ENCODE data around the gene SIN3A.
"Not testable (repeated sequence)": the region's sequence is repeated elsewhere in the genome, so short reads cannot be mapped to it uniquely, and the experiment has no call there.

The SIN3A gene

GRCh38 chr15:75450307-75451201 is 936 bp downstream of the SIN3A start:
- peak; percentile 93 for DNase-seq (ENCODE audit: low read depth, low spot score)

DNA sequence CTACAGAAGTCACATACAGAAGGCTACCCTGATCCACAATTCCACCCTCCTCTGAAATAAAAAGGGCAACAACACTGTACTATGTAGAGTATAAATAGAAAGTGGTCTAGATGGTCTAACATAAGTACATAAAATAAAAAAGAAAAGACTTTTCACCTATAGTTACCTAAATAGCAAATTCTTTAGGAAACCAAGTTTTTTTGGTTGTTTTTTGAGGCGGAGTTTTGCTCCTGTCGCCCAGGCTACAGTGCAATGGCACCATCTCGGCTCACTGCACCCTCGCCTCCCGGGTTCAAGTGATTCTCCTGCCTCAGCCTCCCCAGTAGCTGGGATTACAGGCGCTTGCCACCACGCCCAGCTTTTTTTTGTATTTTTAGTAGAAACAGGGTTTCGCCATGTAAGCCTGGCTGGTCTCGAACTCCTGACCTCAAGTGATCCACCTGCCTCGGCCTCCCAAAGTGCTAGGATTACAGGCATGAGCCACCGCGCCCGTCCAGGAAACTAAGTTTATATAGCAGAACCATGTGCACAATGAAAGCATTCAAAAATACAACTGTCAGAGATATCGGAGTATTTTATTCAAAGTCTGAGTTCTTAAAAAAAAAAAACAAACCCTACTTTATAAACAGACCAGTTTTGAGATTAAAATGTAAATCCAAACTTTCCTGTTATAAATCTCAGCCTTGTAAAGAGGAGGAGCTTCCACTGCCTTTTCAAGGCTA is 1.7 kb downstream of the SIN3A start:
- no peak for DNase-seq (ENCODE audit: low read depth, low spot score)

GRCh38 chr15:75448171-75448570 is 3.3 kb downstream of the SIN3A start:
- DNase-seq (ENCODE audit: low read depth, low spot score), result not testable (repeated sequence)

GRCh38 chr15:75446151-75446550 is 5.3 kb downstream of the SIN3A start:
- DNase-seq (ENCODE audit: low read depth, low spot score), result no peak

DNA sequence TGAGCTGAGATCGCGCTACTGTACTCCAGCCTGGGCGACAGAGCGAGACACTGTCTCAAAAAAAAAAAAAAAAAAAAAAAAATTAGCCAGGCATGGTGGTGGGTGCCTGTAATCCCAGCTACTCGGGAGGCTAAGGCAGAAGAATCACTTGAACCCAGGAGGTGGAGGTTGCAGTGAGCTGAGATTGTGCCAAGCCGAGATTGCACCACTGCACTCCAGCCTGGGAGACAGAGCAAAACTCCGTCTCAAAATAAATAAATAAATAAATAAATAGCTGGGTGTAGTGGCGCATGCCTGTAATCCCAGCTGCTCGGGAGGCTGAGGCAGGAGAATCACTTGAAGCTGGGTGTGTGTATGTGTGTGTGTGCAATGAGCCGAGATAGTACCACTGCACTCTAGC is 6.2 kb downstream of the SIN3A start:
- DNase-seq (ENCODE audit: low read depth, low spot score), result not testable (repeated sequence)

- DNase-seq (ENCODE audit: low read depth, low spot score), result not testable (repeated sequence)
Observed at GRCh38 chr15:75443972-75444453, 7.5 kb downstream of the SIN3A start.

GRCh38 chr15:75437721-75438120 is 13.8 kb downstream of the SIN3A start:
- DNase-seq (ENCODE audit: low read depth, low spot score), result no peak

DNA sequence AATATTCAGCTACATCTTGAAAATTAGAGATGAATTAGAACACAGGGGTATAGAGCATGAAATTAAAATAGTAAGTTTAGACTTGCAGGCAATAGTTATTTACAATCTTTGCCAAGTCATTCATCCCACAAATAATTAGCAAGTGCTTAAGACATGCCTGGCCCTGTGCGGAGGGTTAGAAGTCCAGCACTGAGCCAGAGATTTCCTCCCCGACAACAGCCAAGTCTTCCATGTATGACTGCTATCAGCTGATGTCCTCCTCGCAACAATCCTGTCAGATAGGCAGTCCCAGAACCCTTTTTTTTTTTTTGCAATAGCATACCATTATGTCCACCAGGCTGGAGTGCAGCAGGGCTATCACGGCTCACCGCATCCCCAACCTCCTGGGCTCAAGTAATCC is 14.6 kb downstream of the SIN3A start:
- no peak for DNase-seq (ENCODE audit: low read depth, low spot score)

DNA sequence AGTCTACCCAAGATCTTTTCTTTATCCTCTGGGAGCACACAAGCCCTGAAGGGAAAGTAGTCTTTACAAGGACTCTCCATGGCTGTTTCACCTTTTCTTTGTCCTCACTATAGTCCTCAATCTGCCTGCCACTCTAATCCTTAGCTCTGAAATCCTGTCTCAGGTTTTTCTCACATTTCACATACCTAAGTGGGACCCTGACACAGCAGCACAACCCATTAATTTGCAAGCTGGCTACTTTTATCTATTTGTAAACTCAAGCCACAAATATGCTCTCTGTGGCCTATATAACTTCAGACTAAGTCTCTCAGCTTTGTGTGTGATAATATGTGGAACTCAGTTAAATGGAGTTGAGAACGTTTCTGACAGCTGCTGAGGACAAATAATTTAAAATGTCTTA is 19.8 kb downstream of the SIN3A start:
- DNase-seq (ENCODE audit: low read depth, low spot score), result no peak

- DNase-seq (ENCODE audit: low read depth, low spot score), result no peak
Observed at GRCh38 chr15:75431270-75431669, 20.2 kb downstream of the SIN3A start.

DNA sequence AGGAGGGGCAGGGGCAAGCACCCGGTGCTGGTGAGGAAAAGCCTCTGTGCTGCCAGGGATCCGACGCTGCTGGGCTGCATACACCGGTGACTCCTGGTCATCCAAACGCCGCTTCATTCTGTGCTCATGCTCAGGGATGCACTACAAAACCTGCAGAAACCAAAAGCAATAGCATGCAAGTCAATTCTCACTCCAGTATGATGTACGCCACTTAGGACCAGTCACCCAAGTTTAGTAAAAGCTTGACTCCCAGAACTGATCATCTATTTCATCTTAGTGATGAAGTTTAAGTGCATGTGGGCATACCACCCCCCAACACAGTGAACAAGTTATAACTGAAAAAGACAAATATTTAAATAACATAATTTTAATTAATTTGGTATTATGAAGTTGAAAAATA is 21.2 kb downstream of the SIN3A start:
- no peak for DNase-seq (ENCODE audit: low read depth, low spot score)

DNA sequence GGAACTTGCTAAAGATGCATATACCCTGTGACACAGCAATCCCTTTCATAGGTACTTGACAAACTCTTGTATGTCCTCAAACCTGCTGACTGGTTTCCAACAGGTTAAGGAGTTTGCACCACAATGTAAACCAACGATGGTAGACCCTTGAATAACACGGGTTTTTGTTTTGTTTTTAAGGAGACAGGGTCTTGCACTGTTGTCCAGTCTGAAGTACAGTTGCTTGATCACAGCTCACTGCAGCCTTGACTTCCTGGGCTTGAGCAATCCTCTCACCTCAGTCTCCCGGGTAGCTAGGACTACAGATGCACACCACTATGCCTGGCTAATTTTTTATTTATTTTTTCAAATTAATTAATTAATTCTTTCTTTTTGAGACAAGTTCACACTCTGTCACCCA is 23.3 kb downstream of the SIN3A start:
- DNase-seq (ENCODE audit: low read depth, low spot score), result no peak

DNA sequence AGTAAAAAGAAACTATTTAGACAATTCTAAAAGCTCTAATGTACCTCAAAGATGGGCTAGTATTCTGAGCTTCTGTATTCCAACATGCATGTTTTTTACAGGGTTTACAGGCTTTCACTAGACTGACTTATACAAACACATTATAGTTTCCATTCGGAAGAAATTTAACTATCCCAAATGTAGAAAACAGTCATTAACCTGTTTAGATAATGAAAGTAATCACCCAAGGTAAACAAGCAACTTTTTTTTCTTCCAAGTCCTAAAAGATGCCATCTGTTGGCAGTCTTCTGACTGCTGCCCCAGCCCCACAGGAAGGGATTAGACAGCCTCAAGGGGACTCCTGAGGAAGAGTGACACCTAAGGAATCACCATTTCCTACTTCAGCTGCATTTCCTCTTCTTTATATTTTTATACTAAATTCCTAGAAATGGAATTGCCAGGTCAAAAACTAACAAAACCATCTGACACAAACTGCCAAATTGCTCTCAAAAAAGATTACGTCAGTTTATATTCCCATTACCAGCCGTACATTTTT is 25.5 kb downstream of the SIN3A start:
- DNase-seq (ENCODE audit: low read depth, low spot score), result no peak

- DNase-seq (ENCODE audit: low read depth, low spot score), result no peak
Observed at GRCh38 chr15:75422554-75422953, 28.9 kb downstream of the SIN3A start.

DNA sequence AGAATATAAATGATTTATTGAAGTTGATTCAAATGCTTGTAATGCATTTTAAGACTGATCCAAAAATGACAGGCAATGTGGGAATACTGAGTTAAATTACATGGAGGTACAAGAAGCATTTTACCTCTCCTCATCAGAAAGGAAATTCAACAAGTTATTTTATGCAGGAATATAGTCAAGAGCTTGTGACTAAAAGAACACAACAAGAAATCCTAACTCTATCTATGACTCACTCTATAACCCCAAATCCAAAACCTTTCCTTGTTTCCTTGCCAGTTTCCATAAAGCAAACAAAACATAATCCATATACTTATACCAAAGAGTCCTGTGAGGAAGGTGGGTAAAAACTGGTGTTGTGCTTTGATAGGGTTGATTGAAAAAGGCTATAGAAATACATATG is 30.8 kb downstream of the SIN3A start:
- DNase-seq (ENCODE audit: low read depth, low spot score), result no peak

- no peak for DNase-seq (ENCODE audit: low read depth, low spot score)
Observed at GRCh38 chr15:75416584-75416983, 34.9 kb downstream of the SIN3A start.

GRCh38 chr15:75410196-75410595 is 41.3 kb downstream of the SIN3A start:
- DNase-seq (ENCODE audit: low read depth, low spot score), result no peak

DNA sequence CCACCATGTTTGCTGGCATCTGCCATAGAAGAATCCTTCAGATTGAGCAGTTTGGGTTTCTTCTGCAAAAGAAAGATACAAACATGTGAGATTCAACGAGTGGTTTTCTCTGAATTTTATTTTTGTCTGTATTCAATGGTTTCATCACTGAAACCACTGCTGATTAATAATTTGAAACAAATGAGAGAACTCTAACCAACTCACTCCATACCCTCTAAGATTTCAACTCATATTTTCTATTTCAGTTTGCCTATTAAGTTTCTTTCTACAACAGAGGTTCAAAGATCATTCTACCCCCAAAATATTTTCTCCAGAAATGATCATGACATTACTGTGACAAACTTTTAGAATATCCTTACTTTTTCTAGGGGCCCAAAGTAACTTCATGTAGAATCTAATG is 44.4 kb downstream of the SIN3A start:
- DNase-seq (ENCODE audit: low read depth, low spot score), result no peak

- no peak for DNase-seq (ENCODE audit: low read depth, low spot score)
Observed at GRCh38 chr15:75403892-75404291, 47.6 kb downstream of the SIN3A start.

DNA sequence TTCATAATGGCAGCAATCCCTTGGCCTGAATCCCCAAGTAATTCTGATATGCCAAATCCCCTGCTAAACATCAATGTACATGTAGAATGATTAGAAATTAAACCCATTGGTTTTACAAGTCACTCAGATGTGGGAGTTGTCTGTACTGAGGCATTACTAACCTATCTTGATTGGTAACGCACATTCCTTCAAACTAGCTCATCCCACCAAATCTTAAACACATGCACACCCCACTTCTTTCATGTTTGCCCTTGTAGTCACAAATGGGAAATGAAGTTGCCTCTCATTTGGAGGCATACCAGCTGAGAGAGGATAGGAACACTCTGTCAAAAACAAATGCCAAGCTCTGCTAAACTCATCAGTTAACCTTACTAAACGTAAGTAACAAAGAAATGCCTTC is 54.0 kb downstream of the SIN3A start:
- DNase-seq (ENCODE audit: low read depth, low spot score), result no peak

- no peak for DNase-seq (ENCODE audit: low read depth, low spot score)
Observed at GRCh38 chr15:75389791-75390382, 61.6 kb downstream of the SIN3A start.

DNA sequence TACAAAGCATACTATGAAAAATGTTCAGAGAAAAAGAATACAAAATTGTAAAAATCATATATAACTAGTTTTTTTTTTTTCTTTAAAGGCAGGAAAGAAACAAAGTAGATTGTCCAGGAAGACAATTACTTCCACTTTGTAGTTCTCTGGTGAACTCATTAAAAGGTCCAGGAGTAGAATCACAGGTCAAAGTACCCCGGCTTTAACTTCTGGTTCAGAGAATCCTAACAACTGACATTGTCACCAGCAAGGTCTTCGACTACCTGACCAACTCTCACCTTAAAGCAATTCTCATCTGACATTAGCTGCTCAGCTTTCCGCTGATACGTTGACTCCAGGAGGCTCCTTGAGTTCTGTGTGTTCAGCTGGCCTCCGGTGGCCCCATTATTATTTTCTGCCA is 67.5 kb downstream of the SIN3A start:
- DNase-seq (ENCODE audit: low read depth, low spot score), result not testable (repeated sequence)
